H1 (cell line): ENCODE results near the gene CPXM1.

Experiments
- POLR2AphosphoS5 ChIP-seq: IDR thresholded peaks from 2 replicates; pipeline ENCODE4 v1.6.1; 2011; ENCODE audit warnings: low read depth, low read length
- SIRT6 ChIP-seq: IDR thresholded peaks from one replicate; pipeline ENCODE4 v1.7.1; 2012; ENCODE audit warnings: low read length, inconsistent platforms
- TAF1 ChIP-seq: IDR thresholded peaks from 2 replicates; pipeline ENCODE4 v1.6.1; 2011; ENCODE audit warnings: mild to moderate bottlenecking, low read depth, low read length

DNA sequence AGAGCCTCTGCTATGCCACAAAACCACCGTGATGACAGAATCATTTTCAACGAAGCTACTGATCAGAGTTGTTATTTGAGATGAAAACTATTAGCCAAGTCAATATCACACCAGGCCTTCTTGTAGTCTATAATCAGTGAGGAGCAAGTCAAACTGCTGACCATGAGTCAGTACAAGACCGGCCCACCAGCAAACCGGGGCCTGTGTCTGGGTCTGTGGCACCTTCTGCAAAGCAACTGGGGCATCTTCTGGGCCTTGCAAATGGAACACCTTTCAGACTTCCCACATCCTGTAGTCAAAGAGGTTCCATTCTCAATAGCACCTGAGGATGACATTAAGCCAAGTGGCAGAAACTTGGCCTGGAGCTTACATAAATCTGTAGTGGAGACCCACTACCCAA, 38.5 kb downstream of the CPXM1 start:
- TF ChIP-seq POLR2AphosphoS5 (no peak), SIRT6 (no peak), TAF1 (no peak)
